Loucy (cell line): ENCODE data around the gene COG3.
A peak's percentile ranks its signal among the peaks of the same experiment; 100 is the strongest.

Source experiments
- EZH2phosphoT487 ChIP-seq: fragments of 200-600 bp; IDR thresholded peaks from 2 replicates; pipeline ENCODE4 v1.6.1; 2018; ENCODE audit warnings: antibody characterized with exemption, mild to moderate bottlenecking, moderate library complexity, borderline replicate concordance
- TF ChIP-seq, protein P1 (sequence below): fragments of 200-600 bp; sonication (generic); conservative IDR thresholded peaks from 2 replicates; pipeline ENCODE4 v1.5.1; 2014; ENCODE audit warnings: mild to moderate bottlenecking, antibody characterized with exemption, low read length

DNA sequence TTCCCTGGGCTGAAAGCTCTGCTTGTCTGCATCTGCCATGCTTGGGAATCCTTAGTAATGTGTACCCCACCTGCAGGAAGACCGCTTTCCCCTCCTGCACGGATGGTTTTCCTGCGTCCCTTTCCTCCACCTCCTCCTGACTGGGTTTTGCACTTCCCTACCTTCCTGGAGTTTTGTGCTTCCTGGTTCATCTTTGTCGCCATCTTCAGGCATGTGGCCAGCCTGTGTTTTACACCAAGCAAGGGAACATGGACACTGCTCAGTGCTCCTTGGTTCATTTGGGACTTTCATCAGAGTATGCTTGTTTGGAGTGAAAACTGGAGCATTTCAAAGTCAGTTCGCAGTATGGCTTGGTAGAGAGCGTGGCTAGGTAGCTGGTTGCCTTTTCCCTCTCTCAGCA, 120.1 kb downstream of the COG3 start:
- TF ChIP-seq, protein P1, sequence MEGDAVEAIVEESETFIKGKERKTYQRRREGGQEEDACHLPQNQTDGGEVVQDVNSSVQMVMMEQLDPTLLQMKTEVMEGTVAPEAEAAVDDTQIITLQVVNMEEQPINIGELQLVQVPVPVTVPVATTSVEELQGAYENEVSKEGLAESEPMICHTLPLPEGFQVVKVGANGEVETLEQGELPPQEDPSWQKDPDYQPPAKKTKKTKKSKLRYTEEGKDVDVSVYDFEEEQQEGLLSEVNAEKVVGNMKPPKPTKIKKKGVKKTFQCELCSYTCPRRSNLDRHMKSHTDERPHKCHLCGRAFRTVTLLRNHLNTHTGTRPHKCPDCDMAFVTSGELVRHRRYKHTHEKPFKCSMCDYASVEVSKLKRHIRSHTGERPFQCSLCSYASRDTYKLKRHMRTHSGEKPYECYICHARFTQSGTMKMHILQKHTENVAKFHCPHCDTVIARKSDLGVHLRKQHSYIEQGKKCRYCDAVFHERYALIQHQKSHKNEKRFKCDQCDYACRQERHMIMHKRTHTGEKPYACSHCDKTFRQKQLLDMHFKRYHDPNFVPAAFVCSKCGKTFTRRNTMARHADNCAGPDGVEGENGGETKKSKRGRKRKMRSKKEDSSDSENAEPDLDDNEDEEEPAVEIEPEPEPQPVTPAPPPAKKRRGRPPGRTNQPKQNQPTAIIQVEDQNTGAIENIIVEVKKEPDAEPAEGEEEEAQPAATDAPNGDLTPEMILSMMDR: peak; percentile 32
- TF ChIP-seq EZH2phosphoT487: no peak
